Bronchial epithelial cell (primary cell): ENCODE data around the gene OR4N5. TPM values are rescaled to one million over a fixed set of nuclear protein-coding genes. Genes with fewer than 3 reads are reported as not detected.

Source experiments
- DNase-seq: peaks from one replicate; pipeline ENCODE4 v3.0.0-alpha.2; 2010; ENCODE audit warnings: low read depth
- FAIRE-seq: peaks from 2 replicates; lab custom pipeline; 2011; peaks lifted over from hg19 to GRCh38; lab: Jason Lieb, UNC
- H3K27me3 ChIP-seq: 2 replicates; pipeline ENCODE4 v1.5.1; 2011; ENCODE audit warnings: low read length; ENCODE audit not compliant: control insufficient read depth, insufficient read depth
- H3K36me3 ChIP-seq: 2 replicates; pipeline ENCODE4 v1.5.1; 2011; ENCODE audit warnings: low read length; ENCODE audit not compliant: control insufficient read depth, insufficient read depth
- H3K4me3 ChIP-seq: 2 replicates; pipeline ENCODE4 v1.5.1; 2011; ENCODE audit warnings: mild to moderate bottlenecking, low read depth, low read length, control low read depth
- total RNA-seq: library from RNA; depleted of rRNA; stranded (reverse); fragments of >200 nt; gene quantifications from 2 replicates; pipeline ENCODE4 v1.2.1, GENCODE V29; 2014
- TF ChIP-seq, protein P1 (sequence below): IDR thresholded peaks from 2 replicates; pipeline ENCODE4 v1.5.1; 2011; ENCODE audit warnings: mild to moderate bottlenecking, moderate library complexity, low read length, control low read depth, inconsistent platforms; ENCODE audit not compliant: insufficient read depth, severe bottlenecking

OR4N5 gene
- total RNA-seq, 1 donor from 2014 or later, result not detected

DNA sequence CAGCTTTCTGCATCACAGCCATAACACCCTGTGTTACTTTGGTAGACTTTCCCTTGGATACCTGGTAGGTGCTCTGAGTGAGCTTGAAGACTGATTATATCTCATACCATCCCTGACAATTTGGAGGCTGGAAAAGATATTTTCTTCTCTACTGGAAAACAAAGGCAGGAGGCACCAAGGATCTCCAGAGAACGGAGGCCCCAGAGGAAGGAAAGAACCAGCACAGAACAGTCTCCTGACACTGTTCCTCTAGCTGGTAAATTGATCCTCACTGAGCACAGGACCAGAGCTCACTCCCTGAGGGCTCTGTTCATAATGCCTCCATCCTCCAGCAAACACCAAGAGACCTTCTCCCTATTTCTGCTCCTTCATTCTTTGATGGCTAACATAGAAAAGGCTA lies 52.0 kb downstream of the OR4N5 start, which contains the start of gene OR11G2:
Gene OR11G2 (plus strand): TSS at position 301 of the 400 bp plus-strand sequence. CDS start 6,542 bp downstream, outside the sequence.
- TF ChIP-seq, protein P1, sequence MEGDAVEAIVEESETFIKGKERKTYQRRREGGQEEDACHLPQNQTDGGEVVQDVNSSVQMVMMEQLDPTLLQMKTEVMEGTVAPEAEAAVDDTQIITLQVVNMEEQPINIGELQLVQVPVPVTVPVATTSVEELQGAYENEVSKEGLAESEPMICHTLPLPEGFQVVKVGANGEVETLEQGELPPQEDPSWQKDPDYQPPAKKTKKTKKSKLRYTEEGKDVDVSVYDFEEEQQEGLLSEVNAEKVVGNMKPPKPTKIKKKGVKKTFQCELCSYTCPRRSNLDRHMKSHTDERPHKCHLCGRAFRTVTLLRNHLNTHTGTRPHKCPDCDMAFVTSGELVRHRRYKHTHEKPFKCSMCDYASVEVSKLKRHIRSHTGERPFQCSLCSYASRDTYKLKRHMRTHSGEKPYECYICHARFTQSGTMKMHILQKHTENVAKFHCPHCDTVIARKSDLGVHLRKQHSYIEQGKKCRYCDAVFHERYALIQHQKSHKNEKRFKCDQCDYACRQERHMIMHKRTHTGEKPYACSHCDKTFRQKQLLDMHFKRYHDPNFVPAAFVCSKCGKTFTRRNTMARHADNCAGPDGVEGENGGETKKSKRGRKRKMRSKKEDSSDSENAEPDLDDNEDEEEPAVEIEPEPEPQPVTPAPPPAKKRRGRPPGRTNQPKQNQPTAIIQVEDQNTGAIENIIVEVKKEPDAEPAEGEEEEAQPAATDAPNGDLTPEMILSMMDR, result no peak
- FAIRE-seq (no peak), DNase-seq (no peak)
- no peak within 1 kb of the TSS for H3K4me3 ChIP-seq
- H3K36me3 ChIP-seq, result no peaks in the 10 kb centered on the region
- H3K27me3 ChIP-seq, result no peaks in the 10 kb centered on the region

DNA sequence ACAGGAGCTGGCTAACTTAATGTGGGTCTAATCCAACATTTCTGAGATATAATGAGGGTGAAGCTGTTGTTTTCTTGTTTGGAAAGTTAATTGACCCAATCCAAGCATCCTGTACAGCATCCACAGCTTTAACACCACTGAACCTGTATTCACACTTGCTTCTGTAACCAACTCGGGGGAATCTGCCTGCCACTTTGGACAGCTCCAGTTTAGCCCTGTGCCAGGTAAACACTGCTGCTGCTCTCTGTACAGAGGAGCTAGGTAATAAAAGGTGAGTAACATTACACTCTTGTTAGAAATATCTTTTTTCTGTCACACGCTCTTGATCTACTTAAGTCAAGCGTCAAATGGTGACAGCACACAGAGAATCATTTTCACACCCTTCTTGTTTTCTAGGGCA lies 52.8 kb downstream of the OR4N5 start:
- H3K4me3 ChIP-seq, result no peak overlapping the region
- FAIRE-seq, result no peak
- no peak for DNase-seq
- TF ChIP-seq, protein P1, result no peak
- H3K27me3 ChIP-seq, result no peaks in the 10 kb centered on the region
- H3K36me3 ChIP-seq, result no peaks in the 10 kb centered on the region

DNA sequence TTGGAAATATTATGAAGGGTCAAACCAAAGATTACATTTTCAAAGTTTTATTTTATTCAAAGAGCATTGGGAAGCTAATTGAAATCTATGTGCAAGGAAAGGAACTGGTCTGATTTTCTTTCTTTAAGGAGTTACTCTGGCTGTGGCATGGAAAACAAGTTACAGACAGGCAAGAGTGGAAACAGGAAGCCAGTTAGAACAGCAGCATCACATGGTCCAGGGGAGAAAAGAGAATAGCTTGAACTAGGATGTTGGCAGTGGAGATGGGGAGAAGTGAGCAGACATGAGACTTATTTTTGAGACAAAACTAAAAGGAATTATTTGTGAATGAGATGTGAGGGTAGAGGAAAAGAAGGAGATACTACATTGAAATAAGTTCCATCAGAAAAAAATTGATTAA lies 55.5 kb downstream of the OR4N5 start:
- TF ChIP-seq, protein P1, result no peak
- Histone ChIP-seq H3K27me3 (no peaks in the 10 kb centered on the region), H3K4me3 (no peak overlapping the region), H3K36me3 (no peaks in the 10 kb centered on the region)
- no peak for FAIRE-seq
- DNase-seq, result no peak

Other genes with a start within 250 kb of the OR4N5 start
- not detected in 2 replicates for gene OR4K5, start 218.2 kb upstream of the OR4N5 start, total RNA-seq
- gene OR4K1, start 207.9 kb upstream of the OR4N5 start, total RNA-seq, result not detected in 2 replicates
- not detected in 2 replicates for gene OR4K15, start 163.2 kb upstream of the OR4N5 start, total RNA-seq
- gene OR4Q2, start 136.7 kb upstream of the OR4N5 start, total RNA-seq, result not detected in 2 replicates
- not detected in 2 replicates for gene OR4K14, start 119.5 kb upstream of the OR4N5 start, total RNA-seq
- not detected in 2 replicates for gene OR4K13, start 102.8 kb upstream of the OR4N5 start, total RNA-seq
- not detected in 2 replicates for gene OR4L1, start 78.8 kb upstream of the OR4N5 start, total RNA-seq
- gene OR4K17, start 28.1 kb upstream of the OR4N5 start, total RNA-seq, result not detected in 2 replicates
- gene OR11G2, start 52.1 kb downstream of the OR4N5 start, total RNA-seq, result not detected in 2 replicates
- not detected in 2 replicates for gene OR11H6, start 84.9 kb downstream of the OR4N5 start, total RNA-seq
- gene OR11H7, start 90.2 kb downstream of the OR4N5 start, total RNA-seq, result not detected in 2 replicates
- gene OR11H4, start 100.5 kb downstream of the OR4N5 start, total RNA-seq, result not detected in 2 replicates
- 10.5 and 14.2 TPM in 2 replicates for gene TTC5, start 167.1 kb downstream of the OR4N5 start, total RNA-seq
- 70.0 and 168 TPM in 2 replicates for gene CCNB1IP1, start 194.5 kb downstream of the OR4N5 start, total RNA-seq
- 7.9 and 11.6 TPM in 2 replicates for gene PARP2, start 204.8 kb downstream of the OR4N5 start, total RNA-seq